Right lung (tissue), 5 donors: ENCODE results near the gene DEPDC5. TPM values are rescaled to one million over a fixed set of nuclear protein-coding genes. Genes with fewer than 3 reads are reported as not detected.
"Not testable (repeated sequence)": the region's sequence is repeated elsewhere in the genome, so short reads cannot be mapped to it uniquely, and the experiment has no call there.

Experiments
- DNase-seq, 2 donors: peaks; one replicate each; pipeline ENCODE4 v3.0.0-alpha.2; 2013
- polyA plus RNA-seq, 5 donors: library from polyadenylated mRNA; unstranded; fragments of 120-200 nt; gene quantifications; one replicate each; pipeline versions ENCODE4 v1.2.1 to v1.2.3, GENCODE V29; 2013; ENCODE audit warnings: inconsistent platforms in 1 of 5, low replicate concordance in 1 of 5; ENCODE audit not compliant: insufficient read length in 5 of 5, insufficient read depth in 1 of 5

DEPDC5 gene
- polyA plus RNA-seq, 5 donors = 12.2 to 19.4 (median 15.1) TPM

DNA sequence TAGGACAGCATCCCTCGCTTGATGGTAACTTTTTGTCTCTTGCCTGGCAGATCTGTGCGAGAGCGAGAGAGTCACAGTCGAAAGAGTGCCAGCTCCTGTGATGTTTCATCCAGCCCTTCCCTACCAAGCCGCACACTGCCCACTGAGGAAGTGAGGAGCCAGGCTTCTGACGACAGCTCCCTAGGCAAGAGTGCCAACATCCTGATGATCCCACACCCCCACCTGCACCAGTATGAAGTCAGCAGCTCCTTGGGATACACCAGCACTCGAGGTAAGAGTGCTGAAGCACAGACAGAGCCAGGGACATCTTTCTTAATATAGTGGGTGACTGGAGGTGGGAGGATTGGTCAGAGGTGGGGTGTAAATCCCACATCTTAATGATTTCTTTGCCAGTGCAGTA lies 61.1 kb downstream of the DEPDC5 start:
- no peak for DNase-seq

DNA sequence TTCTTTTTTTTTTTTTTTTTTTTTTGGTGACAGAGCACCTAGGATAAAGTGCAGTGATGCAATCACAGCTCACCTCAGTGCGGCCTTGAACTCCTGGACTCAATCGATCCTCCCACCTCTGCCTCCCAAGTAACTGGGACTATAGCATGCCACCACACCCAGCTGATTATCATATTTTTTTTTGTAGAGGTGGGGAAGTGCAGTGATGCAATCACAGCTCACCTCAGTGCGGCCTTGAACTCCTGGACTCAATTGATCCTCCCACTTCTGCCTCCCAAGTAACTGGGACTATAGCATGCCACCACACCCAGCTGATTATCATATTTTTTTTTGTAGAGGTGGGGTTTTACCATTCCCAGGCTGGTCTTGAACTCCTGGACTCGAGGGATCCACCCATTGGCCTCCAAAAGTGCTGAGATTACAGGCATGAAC lies 61.6 kb downstream of the DEPDC5 start:
- not testable (repeated sequence) for DNase-seq

DNA sequence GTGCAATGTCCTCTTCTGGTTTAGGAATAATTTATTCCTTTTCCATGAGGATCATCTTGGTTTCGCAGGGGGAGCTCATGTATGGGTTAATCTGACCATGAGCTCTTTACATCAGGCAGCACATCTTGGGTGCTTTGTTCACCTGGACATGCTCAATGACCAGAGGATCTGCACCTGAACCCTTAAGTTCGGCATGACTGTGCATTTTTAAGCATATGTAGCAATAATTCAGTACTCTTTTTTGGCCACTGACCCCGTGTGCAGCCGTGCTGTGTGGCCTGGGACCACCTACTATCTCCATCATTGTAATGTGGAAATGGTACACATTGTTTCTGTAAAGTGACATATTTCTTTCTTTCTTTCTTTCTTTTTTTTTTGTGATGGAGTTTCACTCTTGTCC lies 62.9 kb downstream of the DEPDC5 start:
- no peak for DNase-seq

DNA sequence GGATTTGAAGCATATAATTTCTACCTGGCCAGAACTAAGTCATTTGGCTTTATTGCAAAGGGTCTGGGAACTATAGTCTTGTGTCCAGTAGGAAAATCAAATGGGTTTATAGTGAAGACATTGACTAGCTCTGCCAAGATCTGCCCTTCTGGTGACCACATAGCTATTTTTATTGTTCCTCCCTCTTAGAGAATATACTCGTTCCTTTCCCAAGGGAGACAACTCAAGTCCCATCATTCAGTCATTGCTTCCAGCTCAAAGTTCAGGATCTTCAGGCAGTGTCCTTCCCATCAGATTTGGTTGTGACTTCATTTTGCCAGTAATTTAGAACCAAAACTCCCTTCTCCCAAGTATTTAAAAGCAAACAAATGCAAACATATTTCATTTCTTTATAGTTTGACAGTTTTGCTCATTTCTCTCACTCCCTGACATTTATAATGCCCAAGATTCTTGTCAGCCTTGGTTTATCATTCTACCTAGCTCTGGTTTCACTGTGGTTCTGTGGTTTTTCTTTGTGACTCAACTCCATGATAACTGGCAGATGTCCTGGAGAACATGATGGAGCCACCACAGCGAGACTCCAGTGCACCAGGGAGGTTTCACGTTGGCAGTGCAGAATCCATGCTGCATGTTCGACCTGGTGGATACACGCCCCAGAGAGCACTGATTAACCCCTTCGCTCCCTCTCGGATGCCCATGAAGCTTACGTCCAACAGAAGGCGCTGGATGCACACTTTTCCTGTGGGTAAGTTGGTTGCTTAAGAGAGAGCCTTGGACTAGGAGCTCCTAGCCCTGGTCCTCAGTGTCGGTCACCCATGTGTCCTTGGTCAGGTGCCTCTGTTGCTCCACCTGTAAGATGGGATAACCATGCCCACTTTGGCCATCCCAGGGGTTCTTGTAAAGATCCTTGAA lies 64.9 kb downstream of the DEPDC5 start:
- no peak for DNase-seq

DNA sequence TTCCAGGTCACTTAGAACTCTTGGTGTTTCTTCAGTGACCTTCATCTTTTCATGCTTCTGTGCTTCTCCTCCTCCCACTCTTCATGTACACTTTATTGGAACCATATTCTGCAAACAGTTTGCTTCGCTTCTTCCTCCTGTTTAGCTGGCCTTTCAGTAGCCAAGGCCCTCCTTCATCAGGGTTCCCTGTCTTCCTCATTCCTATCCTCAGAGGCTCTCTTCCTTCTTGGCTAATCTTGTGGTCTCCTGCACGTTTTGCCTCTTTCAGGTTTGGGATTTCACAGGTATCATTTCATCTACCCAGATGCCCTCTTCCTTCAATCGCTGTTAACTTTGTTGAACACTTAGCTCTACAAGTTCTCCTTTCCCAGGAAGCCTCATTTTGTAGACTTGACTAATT lies 66.8 kb downstream of the DEPDC5 start:
- DNase-seq = no peak

DNA sequence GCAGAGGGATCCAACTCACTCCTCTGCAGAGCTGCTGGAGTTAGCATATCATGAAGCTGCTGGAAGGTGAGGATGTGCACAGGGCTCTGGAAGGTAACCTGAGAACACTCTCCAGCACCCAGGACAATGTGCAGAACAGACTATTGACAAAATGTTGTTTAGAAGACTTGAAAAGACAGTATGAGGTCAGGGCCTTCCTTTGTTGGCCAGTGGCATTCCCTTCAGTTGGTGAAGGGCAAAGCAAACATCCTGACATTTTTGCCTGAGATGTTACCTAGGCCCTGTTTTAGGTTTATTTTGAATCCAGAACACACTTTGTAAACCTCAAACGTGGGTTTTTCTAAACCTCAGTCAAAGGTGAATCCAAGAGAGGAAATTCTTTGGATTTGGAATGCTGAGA lies 67.8 kb downstream of the DEPDC5 start:
- DNase-seq = no peak

DNA sequence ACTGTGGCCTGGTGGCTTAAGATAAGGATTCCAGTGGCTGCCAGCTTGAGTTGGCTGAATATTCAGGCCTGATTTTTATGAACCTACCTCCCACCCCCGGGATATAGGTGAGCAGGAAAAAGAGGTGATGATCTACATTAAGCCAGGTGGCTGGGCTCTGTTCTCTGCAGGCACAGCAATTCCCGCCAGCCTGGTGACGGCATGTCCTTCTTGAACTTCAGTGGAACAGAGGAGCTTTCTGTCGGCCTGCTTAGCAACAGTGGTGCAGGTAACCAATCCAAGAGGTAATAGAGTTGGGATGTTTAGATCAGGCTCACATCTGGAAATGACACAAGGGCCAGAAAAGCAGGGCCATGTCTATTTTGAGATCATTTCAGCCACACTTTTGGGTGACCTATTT lies 68.7 kb downstream of the DEPDC5 start:
- DNase-seq = no peak

DNA sequence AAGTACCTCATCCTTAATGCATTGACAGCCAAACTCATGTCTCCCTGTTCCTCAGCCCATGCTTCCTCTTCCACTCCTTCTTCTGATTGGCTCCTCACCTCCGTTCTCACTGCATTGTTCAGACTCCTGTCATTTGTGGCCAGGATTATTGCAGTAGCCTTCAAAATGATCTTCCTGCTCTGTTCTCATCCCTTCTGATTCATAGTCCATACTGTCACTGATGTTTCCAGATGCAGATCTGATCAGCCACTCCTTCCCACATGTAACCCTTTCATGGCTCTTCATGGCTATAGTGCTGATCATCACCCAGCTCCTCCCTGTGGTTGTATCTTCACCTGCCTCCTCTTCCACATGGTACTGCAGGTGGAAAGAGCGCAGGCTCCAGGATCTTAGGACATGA lies 71.7 kb downstream of the DEPDC5 start:
- DNase-seq = no peak

DNA sequence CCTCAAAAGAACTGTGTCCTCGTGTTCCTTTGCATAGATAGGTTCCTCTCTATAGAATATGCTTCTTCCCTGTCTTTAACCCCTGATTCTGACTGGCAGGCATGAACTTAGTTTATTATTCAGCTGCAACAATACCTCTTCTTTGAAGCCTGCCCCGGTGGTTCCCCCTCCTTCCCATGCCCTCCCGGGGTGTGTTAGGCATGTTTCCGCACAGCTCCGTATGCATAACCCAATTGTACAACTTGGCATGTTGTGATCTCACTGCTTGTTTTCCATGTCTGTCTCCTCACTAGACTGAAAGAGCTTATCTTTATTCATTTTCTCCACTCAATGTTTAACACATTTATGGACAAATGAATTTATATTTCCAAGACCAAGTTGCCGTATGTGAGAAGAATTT lies 72.6 kb downstream of the DEPDC5 start:
- DNase-seq = no peak

DNA sequence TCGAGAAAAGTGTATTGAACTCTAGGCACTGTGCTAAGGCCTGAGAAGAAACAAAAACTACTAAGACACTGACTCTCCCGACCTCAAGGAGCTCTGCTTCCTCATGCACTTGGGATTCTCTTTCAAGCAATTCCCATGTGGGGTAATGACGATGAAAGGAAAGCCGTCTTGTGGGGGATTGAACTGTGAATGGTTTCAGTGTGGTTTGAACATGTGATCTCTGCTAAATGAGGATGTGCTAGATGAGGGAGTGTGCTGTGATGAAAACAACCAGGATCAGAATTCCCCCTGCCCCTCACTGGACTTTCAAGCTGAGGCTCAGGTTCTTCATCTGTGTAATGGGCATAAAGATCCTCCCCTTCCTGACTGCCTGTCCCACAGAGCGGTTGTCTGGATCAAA lies 74.9 kb downstream of the DEPDC5 start:
- no peak for DNase-seq

DNA sequence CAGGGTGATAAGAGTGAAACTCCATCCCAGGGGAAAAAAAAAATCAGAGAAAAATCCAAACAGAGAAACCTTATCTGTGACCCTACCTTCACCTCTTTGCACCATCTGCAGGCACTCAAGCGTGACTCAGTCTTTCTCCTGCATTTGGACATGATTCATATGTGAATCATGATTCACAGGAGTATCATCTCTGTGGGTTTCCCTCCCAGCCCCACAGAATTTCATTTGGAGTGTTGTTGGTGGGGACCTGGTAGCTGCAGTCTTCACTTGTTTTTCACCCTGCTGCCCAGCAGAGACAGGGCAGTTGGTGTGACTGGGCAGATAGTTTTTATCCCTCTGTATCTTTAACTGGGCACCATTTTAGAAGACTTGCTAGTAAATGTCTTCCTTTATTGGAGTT lies 75.7 kb downstream of the DEPDC5 start:
- DNase-seq = no peak

DNA sequence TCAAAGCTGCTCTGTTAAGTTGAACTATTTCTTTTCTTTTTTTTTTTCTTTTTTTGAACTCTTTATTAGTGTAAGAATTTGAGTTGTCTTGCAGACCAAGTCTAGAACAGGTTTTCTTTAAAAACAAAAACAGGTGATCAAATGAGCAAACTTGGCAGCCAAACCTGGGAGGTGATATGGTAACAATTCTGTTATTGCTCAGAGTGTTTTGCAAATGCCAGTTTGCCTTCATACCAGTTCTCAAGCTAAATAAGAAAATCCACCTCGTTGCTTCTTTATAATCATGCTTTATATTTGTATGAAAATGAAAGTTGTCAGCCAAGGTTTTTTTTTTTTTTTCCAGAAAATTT lies 76.9 kb downstream of the DEPDC5 start:
- no peak for DNase-seq

DNA sequence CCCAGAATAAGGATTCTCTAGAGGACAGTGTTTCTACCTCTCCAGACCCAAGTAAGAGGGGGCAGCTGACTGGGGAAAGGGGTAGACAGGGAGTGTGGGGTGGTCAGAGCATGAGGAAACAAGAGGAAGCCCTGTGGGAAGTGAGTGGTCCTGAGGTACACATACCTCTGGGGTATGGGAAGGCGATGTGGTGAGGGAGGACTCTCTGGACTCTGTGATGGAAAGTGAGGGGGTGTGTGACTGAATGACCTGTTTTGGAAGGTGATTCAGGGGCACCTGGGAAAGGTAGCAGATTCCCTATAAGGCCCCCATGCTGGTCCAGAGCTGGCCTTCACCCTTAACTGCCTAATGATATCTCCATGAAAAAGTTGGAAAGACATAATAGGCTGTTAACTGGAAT lies 80.1 kb downstream of the DEPDC5 start:
- DNase-seq = no peak

DNA sequence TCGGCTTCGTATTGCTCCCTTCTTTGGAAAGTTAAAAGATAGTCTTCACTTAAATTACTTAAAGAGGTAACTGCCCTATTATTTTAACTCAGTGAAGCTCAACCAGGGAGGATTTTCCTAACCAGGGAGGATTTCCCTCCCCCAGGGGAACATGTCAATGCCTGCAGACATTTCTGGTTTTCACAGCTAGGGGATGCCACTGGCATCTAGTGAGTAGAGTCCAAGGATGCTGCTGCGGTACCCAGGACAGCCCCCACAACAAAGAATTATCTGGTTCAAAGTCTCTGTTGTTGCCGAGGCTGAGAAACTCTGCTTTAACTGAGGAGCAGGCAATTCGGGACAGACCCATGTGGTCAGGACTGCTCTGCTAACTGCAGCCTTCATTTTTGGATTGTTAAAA lies 82.2 kb downstream of the DEPDC5 start:
- no peak for DNase-seq

DNA sequence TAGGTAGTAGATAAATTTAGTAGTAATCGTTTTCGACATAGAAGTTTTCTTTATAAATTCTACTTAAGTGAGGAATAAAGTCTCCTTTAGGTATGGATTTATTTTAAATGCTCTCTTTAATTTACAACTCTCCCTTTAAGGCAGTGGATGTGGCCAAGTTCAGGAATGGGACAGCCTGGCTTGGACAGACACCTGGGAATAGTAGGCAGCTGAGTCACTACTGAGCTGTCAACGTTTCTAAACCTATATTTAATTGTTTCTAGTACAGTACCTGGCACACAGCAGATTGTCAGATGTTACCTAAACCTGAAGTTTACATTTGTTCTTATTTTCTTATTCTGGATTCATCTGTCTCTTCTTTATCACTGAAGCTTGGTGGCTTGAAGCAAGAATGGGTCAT lies 85.1 kb downstream of the DEPDC5 start:
- no peak for DNase-seq

DNA sequence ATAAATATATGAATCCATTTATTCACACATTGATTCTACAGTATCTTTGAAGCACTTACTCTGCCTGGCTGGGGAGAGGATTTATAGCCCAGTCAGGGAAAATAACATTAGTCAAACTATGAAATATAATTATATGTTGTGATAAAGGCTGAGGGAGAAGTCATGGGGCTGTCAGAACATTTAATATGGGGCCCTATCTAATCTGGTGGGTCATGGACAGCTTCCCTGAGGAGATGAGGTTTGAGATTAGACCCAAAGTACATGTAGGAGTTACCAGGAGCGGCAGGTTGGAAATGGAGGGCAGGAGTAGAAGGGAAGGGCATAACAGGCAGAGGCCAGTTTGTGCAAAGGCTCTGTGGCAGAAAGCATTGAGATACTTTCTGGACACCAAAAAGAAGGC lies 86.2 kb downstream of the DEPDC5 start:
- no peak for DNase-seq

DNA sequence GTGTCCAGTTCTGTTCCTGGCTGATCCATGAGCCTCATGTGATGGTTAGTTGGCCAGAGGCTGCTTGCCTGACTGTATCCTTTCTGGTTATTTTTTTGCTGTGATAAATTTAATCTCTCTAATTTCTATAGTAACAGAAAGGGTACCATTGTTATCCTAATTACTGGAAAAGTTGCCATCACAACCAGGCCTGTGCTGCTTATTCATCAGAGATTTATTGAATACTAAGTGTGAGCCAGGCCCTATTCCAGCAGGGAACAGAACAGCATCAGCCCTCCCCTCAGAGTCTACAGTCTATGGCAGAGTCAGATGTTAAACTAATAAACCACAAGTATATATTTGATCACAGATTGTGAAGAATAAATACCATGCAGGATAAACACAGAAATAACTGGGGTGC lies 86.8 kb downstream of the DEPDC5 start:
- DNase-seq = no peak

DNA sequence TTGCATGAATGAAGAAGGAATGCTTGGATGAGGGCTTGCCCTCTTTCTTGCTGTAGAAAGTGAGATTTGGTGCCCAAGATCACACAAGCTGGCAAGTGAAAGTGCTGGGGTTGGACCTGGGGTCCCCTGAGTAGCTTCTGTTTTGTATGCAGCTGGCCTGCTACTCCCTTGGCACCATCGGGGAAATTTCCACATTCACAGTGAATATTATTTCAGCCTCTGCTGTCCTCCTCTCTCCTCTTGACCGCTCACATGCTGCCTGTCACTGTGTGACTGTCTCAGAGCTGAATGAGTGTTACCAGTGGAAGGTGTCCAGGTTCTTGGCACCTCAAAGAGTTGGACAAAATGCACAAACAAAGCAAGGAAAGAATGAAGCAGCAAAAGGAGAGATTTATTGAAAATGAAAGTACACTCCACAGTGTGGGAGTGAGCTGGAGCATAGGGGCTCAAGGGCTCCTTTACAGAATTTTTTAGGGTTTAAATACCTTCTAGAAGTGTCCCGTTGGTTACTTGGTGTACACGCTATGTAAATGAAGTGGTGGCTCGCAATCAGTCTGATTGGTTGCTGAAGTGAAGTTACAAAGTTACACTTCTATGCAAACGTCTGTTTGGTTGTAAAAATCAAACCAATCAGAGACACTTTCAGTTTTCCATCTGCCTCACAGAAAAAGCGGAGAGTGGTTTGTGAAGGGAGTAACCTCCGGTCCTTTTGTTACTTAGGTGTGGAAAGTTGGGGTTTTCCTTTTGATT lies 87.4 kb downstream of the DEPDC5 start:
- DNase-seq = no peak

DNA sequence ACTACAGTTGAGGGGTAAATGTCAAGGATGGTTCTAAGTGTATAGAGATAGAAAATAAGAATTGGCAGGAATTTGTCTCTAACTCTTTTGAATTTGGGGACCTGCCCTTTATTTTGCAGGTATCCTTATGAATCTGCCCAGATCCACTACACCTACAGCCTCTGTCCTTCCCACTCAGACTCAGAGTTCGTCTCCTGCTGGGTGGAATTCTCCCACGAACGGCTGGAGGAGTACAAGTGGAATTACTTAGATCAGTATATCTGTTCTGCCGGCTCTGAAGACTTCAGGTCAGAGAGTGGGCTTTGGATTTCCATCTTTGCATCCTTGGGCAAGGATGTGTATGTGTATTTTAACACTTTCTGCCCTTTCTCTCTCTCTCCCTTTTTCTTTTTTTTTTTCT lies 89.7 kb downstream of the DEPDC5 start:
- no peak for DNase-seq

DNA sequence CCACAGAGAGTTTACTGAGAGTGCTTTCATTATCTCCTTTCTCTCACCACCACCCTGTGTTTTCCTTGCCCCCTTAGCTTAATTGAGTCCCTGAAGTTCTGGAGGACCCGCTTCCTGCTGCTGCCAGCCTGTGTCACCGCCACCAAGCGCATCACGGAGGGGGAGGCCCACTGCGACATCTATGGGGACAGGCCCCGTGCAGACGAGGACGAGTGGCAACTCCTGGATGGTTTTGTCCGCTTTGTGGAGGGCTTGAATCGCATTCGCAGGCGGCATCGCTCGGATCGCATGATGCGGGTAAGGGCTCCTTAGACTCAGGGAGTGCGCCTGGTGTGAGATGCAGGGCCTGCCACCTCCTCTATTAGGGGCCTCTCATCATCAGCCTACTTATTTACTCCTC lies 91.1 kb downstream of the DEPDC5 start:
- DNase-seq = no peak

DNA sequence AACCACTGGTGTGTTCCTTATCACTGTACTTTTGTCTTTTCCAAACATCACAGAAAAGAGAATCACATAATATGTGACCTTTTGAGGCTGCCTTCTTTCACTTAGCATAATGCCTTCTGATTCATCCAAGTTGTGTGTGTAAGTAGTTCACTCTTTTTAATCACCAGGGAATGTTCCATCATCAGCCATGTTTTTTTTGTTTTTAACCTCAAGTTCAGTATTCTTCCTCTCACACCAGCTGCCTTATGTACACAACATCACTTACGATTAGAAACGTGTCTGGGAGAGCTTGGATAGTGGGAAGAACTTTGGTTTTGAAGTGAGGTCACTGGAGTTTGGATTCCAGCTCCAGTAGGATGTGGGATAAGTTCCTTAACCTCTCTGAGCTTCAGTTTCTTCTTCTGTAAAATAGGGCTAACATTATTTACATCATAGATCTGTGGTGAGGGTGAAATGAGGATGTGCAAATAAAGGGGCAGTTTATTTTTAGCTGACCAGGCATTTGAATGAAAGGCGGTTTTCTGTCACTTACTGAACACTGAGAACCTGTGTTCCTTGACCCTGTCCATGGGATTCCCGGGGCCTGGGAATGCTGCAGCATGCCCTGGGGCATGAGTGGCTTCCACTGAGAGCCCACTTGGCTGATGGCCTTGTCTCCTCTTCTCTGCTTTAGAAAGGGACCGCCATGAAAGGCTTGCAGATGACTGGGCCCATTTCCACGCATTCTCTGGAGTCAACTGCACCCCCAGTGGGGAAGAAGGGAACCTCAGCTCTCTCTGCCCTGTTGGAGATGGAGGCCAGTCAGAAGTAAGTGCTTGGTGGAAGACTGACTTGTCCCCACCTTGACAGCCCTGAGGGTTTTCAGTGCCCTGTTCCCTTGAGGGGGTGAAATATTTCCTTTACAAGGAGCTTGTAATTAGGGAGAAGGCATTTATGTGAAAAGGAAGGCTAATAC lies 92.6 kb downstream of the DEPDC5 start:
- no peak for DNase-seq

DNA sequence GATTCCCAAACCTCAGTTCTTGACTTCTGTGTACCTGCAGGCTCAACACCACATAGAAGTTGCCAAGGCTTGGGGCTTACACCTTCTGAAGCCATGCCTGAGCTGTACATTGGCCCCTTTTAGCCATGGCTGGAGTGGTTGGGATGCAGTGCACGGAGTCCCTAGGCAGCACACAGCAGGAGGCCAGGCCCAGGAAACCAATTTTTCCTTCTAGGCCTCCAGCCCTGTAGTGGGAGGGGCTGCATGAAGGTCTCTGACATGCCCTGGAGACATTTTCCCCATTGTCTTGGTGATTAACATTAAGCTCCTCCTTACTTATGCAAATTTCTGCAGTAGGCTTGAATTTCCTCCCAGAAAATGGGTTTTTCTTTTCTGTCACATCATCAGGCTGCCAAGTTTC lies 94.6 kb downstream of the DEPDC5 start:
- no peak for DNase-seq
